Thyroid gland (tissue), 4 donors: ENCODE data around the gene FOXRED2. TPM values are rescaled to one million over a fixed set of nuclear protein-coding genes. Genes with fewer than 3 reads are reported as not detected.

Source experiments
- DNase-seq, 2 donors: peaks; one replicate each; pipeline ENCODE4 v3.0.0-alpha.2; 2019
- H3K27ac ChIP-seq, 3 donors: fragments of 200-600 bp; sonication (generic); 1 replicate in 2 of 3; 2 replicates in 1 of 3; pipeline ENCODE4 v1.5.1; 2016 to 2019; ENCODE audit warnings: mild to moderate bottlenecking in 1 of 3, moderate library complexity in 1 of 3
- H3K27me3 ChIP-seq: fragments of 200-600 bp; sonication (generic); one replicate; pipeline ENCODE4 v1.5.1; 2019
- H3K36me3 ChIP-seq, 2 donors: fragments of 200-600 bp; sonication (generic); one replicate each; pipeline ENCODE4 v1.5.1; 2016 to 2019
- H3K4me1 ChIP-seq, 2 donors: fragments of 200-600 bp; sonication (generic); one replicate each; pipeline ENCODE4 v1.5.1; 2017 to 2019
- H3K4me3 ChIP-seq, 3 donors: fragments of 200-600 bp; sonication (generic); replicated peaks in 1 of 3; 1 replicate in 2 of 3; 2 replicates in 1 of 3; pipeline ENCODE4 v1.5.1; 2016; ENCODE audit warnings: mild to moderate bottlenecking in 1 of 3
- H3K9me3 ChIP-seq: fragments of 200-600 bp; sonication (generic); one replicate; pipeline ENCODE4 v1.5.1; 2017
- CTCF ChIP-seq, 6 experiments: fragments of 200-600 bp in 3 of 6; fragments of 450-650 bp in 3 of 6; sonication (generic) in 3 of 6; IDR thresholded peaks; one replicate each; pipeline ENCODE4 v1.5.1; 2016 to 2019; ENCODE audit warnings: antibody characterized with exemption in 6 of 6, mild to moderate bottlenecking in 2 of 6, inconsistent platforms in 1 of 6, moderate library complexity in 1 of 6
- POLR2A ChIP-seq, 2 donors: fragments of 450-650 bp; IDR thresholded peaks; one replicate each; pipeline ENCODE4 v1.6.1; 2017; ENCODE audit warnings: antibody characterized with exemption in 2 of 2, mild to moderate bottlenecking in 2 of 2, moderate library complexity in 1 of 2
- WGBS, 2 donors: methylation state at CpG; one replicate each; pipeline ENCODE4 v1.1.5; 2017; 5-methylcytosine and 5-hydroxymethylcytosine counted together
- intact Hi-C: fragments of 100-400 bp; cut with DNase I; formaldehyde crosslinking; loops from one replicate; pipeline ENCODE4 v1.15.1; 2023
- total RNA-seq, 4 donors: library from RNA; depleted of rRNA; stranded (reverse); fragments of >200 nt; gene quantifications; one replicate each; pipeline ENCODE4 v1.2.3, GENCODE V29; 2016

The FOXRED2 gene
- total RNA-seq, 4 donors from 2014 or later = 5.9 to 12.8 (median 9.4) TPM

- H3K4me1 ChIP-seq = no peaks in the 10 kb centered on the region
- H3K4me3 ChIP-seq = no peak overlapping the region
These were observed 15.7 kb downstream of the FOXRED2 start for GRCh38 chr22:36491155-36491554.

GRCh38 chr22:36486619-36487384 is 20.0 kb downstream of the FOXRED2 start:
- DNase-seq = peak; percentile 47 to 58
- no peaks in the 10 kb centered on the region for H3K9me3 ChIP-seq
- H3K27ac ChIP-seq = no peak overlapping the region
- intact Hi-C loops = no loop called here
- H3K36me3 ChIP-seq = no peaks in the 10 kb centered on the region
- 88 to 90% methylated on average over 13 of the region's 13 CpGs for WGBS, 2 donors
- TF ChIP-seq CTCF (IDR thresholded peaks at IDR 0.05) (peak in 5 of 6 experiments; percentile 30 to 66 (median 55)), POLR2A (IDR thresholded peaks at IDR 0.05) (no peak)
- peaks cover 0 to 5% of the 10 kb centered on the region in 2 donors for H3K4me1 ChIP-seq
- no peak overlapping the region for H3K4me3 ChIP-seq
- no peaks in the 10 kb centered on the region for H3K27me3 ChIP-seq

More at GRCh38 chr22:36491155-36491554, 15.7 kb downstream of the FOXRED2 start:
- intact Hi-C loops = no loop called here
- 92 to 95% methylated on average over 7 of the region's 7 CpGs for WGBS, 2 donors
- no peaks in the 10 kb centered on the region for H3K27me3 ChIP-seq
- TF ChIP-seq CTCF (IDR thresholded peaks at IDR 0.05) = no peak
- no peak for TF ChIP-seq POLR2A (IDR thresholded peaks at IDR 0.05)
- no peak overlapping the region for H3K27ac ChIP-seq
- no peaks in the 10 kb centered on the region for H3K9me3 ChIP-seq
- DNase-seq = no peak
- H3K36me3 ChIP-seq = no peaks in the 10 kb centered on the region

- 0 to 1% methylated on average over 59 to 62 of the region's 62 CpGs for WGBS, 2 donors
- intact Hi-C loops = no loop called here
- TF ChIP-seq CTCF (IDR thresholded peaks at IDR 0.05) (no peak), POLR2A (IDR thresholded peaks at IDR 0.05) (peak; percentile 39 to 87)
These were observed 25.3 kb downstream of the FOXRED2 start, which contains the start of gene TXN2 for GRCh38 chr22:36481393-36482168. Gene TXN2 (minus strand): TSS chr22:36481640. CDS start chr22:36480837, 803 bp downstream.

GRCh38 chr22:36480941-36481392 is 25.9 kb downstream of the FOXRED2 start:
- Histone ChIP-seq H3K36me3 (peaks cover 21 to 26% of the 10 kb centered on the region in 2 donors), H3K4me1 (peaks cover 8 to 12% of the 10 kb centered on the region in 2 donors), H3K27ac (peak overlapping the region; percentile 98 to 99 (median 98)), H3K9me3 (no peaks in the 10 kb centered on the region), H3K27me3 (no peaks in the 10 kb centered on the region), H3K4me3 (peak overlapping the region; percentile 37 to 83 (median 60))
- no peak for DNase-seq
- TF ChIP-seq CTCF (IDR thresholded peaks at IDR 0.05) (no peak), POLR2A (IDR thresholded peaks at IDR 0.05) (no peak)
- WGBS, 2 donors = 18% methylated on average over 9 of the region's 9 CpGs
- intact Hi-C loops = no loop called here

More at GRCh38 chr22:36481393-36482168, 25.3 kb downstream of the FOXRED2 start, which contains the start of gene TXN2:
- H3K9me3 ChIP-seq = no peaks in the 10 kb centered on the region
- H3K4me1 ChIP-seq = peaks cover 8 to 12% of the 10 kb centered on the region in 2 donors
- peak; percentile 98 to 99 for DNase-seq
- H3K36me3 ChIP-seq = peaks cover 15 to 20% of the 10 kb centered on the region in 2 donors
- peak within 1 kb of the TSS; percentile 37 to 83 (median 60) for H3K4me3 ChIP-seq
- no peaks in the 10 kb centered on the region for H3K27me3 ChIP-seq
- peak within 1 kb of the TSS; percentile 98 to 99 (median 98) for H3K27ac ChIP-seq
